IMR-90 (cell line): ENCODE measurements around the gene ZNF277. TPM values are rescaled to one million over a fixed set of nuclear protein-coding genes. Genes with fewer than 3 reads are reported as not detected.

Experiments
- ATAC-seq: fragments of 200-7000 bp; cut with Tn5 transposase; 2 replicates; pipeline ENCODE4 v1.9.1; 2020; ENCODE audit warnings: low read depth, mild to moderate bottlenecking, moderate library complexity
- BruUV-seq: library from RNA; stranded (reverse); fragments of 400-500 nt; replicated peaks from 2 replicates; lab custom pipeline; 2021; lab: Mats Ljungman, UMichigan
- CTCF ChIA-PET: fragments of 300-600 bp; formaldehyde crosslinking; extraction: SDS; loops from one replicate; lab custom pipeline; 2021; ENCODE audit warnings: antibody characterized with exemption; lab: Yijun Ruan, JAX
- POLR2A ChIA-PET: fragments of 300-600 bp; sonication (Branson Sonifier 250); formaldehyde crosslinking; loops from one replicate; lab custom pipeline; 2022; ENCODE audit warnings: antibody characterized with exemption; ENCODE audit not compliant: unreplicated experiment; lab: Charles Lee
- DNase-seq: peaks from one replicate; pipeline ENCODE4 v3.0.0; 2013
- H2AFZ ChIP-seq: replicated peaks from 2 replicates; pipeline ENCODE3; 2013; ENCODE audit warnings: low read length, mild to moderate bottlenecking; ENCODE audit not compliant: poor library complexity
- H2AK5ac ChIP-seq: 2 replicates; pipeline ENCODE4 v1.6.1; 2013; ENCODE audit warnings: low read depth, low read length, inconsistent platforms
- H2AK9ac ChIP-seq: replicated peaks from 2 replicates; pipeline ENCODE3; 2013; ENCODE audit warnings: mild to moderate bottlenecking, low read depth, low read length, moderate library complexity; ENCODE audit not compliant: poor library complexity
- H2BK120ac ChIP-seq: 2 replicates; pipeline ENCODE4 v1.6.1; 2013; ENCODE audit warnings: low read depth, low read length, inconsistent platforms
- H2BK15ac ChIP-seq: 3 replicates; pipeline ENCODE4 v1.6.1; 2013; ENCODE audit warnings: low read depth, low read length, inconsistent platforms
- H2BK20ac ChIP-seq: 2 replicates; pipeline ENCODE4 v1.6.1; 2013; ENCODE audit warnings: low read depth, mild to moderate bottlenecking, inconsistent platforms, low read length, moderate library complexity
- H2BK5ac ChIP-seq: 2 replicates; pipeline ENCODE4 v1.6.1; 2013; ENCODE audit warnings: mild to moderate bottlenecking, low read depth, low read length, inconsistent platforms; ENCODE audit not compliant: poor library complexity, severe bottlenecking
- H3K14ac ChIP-seq: replicated peaks from 2 replicates; pipeline ENCODE4 v1.6.1; 2013; ENCODE audit warnings: low read depth, low read length, inconsistent platforms
- H3K18ac ChIP-seq: 2 replicates; pipeline ENCODE4 v1.6.1; 2013; ENCODE audit warnings: low read depth, low read length, control low read depth
- H3K23ac ChIP-seq: 2 replicates; pipeline ENCODE4 v1.6.1; 2013; ENCODE audit warnings: low read depth, low read length, inconsistent platforms
- H3K27ac ChIP-seq: 2 replicates; pipeline ENCODE4 v1.5.1; 2013; ENCODE audit warnings: mild to moderate bottlenecking, control low read depth, low read length; ENCODE audit not compliant: insufficient read depth
- H3K27me3 ChIP-seq: 2 replicates; pipeline ENCODE4 v1.6.1; 2013; ENCODE audit warnings: low read length; ENCODE audit not compliant: control insufficient read depth, insufficient read depth
- H3K36me3 ChIP-seq: 2 replicates; pipeline ENCODE4 v1.6.1; 2013; ENCODE audit warnings: low read length, mixed read lengths; ENCODE audit not compliant: control insufficient read depth, insufficient read depth
- H3K4ac ChIP-seq: 2 replicates; pipeline ENCODE4 v1.6.1; 2013; ENCODE audit warnings: low read depth, low read length, inconsistent platforms
- H3K4me1 ChIP-seq: 2 replicates; pipeline ENCODE4 v1.6.1; 2013; ENCODE audit warnings: low read length, mixed read lengths; ENCODE audit not compliant: control insufficient read depth, insufficient read depth
- H3K4me2 ChIP-seq: 2 replicates; pipeline ENCODE4 v1.6.1; 2013; ENCODE audit warnings: low read depth, mild to moderate bottlenecking, control low read depth, low read length, moderate library complexity
- H3K4me3 ChIP-seq: 2 replicates; pipeline ENCODE4 v1.5.1; 2013; ENCODE audit warnings: low read depth, mild to moderate bottlenecking, control low read depth, low read length, moderate library complexity; ENCODE audit not compliant: insufficient read depth
- H3K56ac ChIP-seq: 2 replicates; pipeline ENCODE4 v1.6.1; 2013; ENCODE audit warnings: low read length, inconsistent platforms; ENCODE audit not compliant: insufficient read depth; ENCODE audit errors: extremely low read depth
- H3K79me1 ChIP-seq, 2 experiments: 2 replicates each; pipeline ENCODE4 v1.6.1; 2013; ENCODE audit warnings: low read length in 2 of 2, inconsistent platforms in 1 of 2, low read depth in 1 of 2
- H3K9ac ChIP-seq: 2 replicates; pipeline ENCODE4 v1.6.1; 2013; ENCODE audit warnings: low read depth, low read length, control low read depth
- H3K9me1 ChIP-seq: 2 replicates; pipeline ENCODE4 v1.6.1; 2013; ENCODE audit warnings: low read length, inconsistent platforms; ENCODE audit not compliant: insufficient read depth
- H3K9me3 ChIP-seq: 2 replicates; pipeline ENCODE4 v1.6.1; 2013; ENCODE audit warnings: low read length; ENCODE audit not compliant: control insufficient read depth, insufficient read depth
- H4K20me1 ChIP-seq: 2 replicates; pipeline ENCODE4 v1.6.1; 2013; ENCODE audit warnings: low read length, inconsistent platforms; ENCODE audit not compliant: insufficient read depth
- H4K5ac ChIP-seq: 2 replicates; pipeline ENCODE4 v1.6.1; 2013; ENCODE audit warnings: mild to moderate bottlenecking, low read depth, low read length, control low read depth
- H4K8ac ChIP-seq, 2 experiments: 2 replicates each; pipeline ENCODE4 v1.6.1; 2013; ENCODE audit warnings: low read depth in 2 of 2, low read length in 2 of 2, control low read depth in 1 of 2, inconsistent platforms in 1 of 2
- H4K91ac ChIP-seq: 2 replicates; pipeline ENCODE4 v1.6.1; 2013; ENCODE audit warnings: low read depth, low read length, inconsistent platforms; ENCODE audit not compliant: insufficient read depth
- BHLHE40 ChIP-seq: fragments of 150-350 bp; IDR thresholded peaks from 2 replicates; pipeline ENCODE4 v1.6.1; 2016; ENCODE audit warnings: mild to moderate bottlenecking, low read depth, low read length
- CEBPB ChIP-seq: IDR thresholded peaks from 2 replicates; pipeline ENCODE4 v1.6.1; 2012; ENCODE audit warnings: low read depth, low read length, improper control_type of control experiment
- FOS ChIP-seq: fragments of 150-350 bp; IDR thresholded peaks from 2 replicates; pipeline ENCODE4 v1.6.1; 2016; ENCODE audit warnings: low read depth, low read length
- MXI1 ChIP-seq: IDR thresholded peaks from 2 replicates; pipeline ENCODE4 v1.6.1; 2012; ENCODE audit warnings: low read depth, mild to moderate bottlenecking, low read length, moderate library complexity, borderline replicate concordance
- NFE2L2 ChIP-seq: fragments of 150-350 bp; IDR thresholded peaks from 2 replicates; pipeline ENCODE4 v1.6.1; 2016; ENCODE audit warnings: low read depth, mild to moderate bottlenecking, low read length
- POLR2A ChIP-seq: IDR thresholded peaks from 2 replicates; pipeline ENCODE4 v1.6.1; 2012; ENCODE audit warnings: mild to moderate bottlenecking, low read depth, low read length
- WGBS, 2 experiments: methylation state at CpG; one replicate each; pipeline versions ENCODE4 v1.1.5 to v1.1.7; 2013; ENCODE audit warnings: missing lambda C conversion rate in 2 of 2; ENCODE audit not compliant: insufficient read length in 1 of 2; ENCODE audit errors: extremely low coverage in 2 of 2; 5-methylcytosine and 5-hydroxymethylcytosine counted together
- dilution Hi-C: fragments of 300-500 bp; cut with HindIII; formaldehyde crosslinking; loops from one replicate; pipeline ENCODE4 v1.14.3; 2018; ENCODE audit warnings: low sequenced_read_pairs; ENCODE audit not compliant: unreplicated experiment
- in situ Hi-C: fragments of 300-500 bp; cut with MboI; formaldehyde crosslinking; loops from 3 replicates; pipeline ENCODE4 v1.14.3; 2019; ENCODE audit warnings: low sequenced_read_pairs, inconsistent platforms, mixed read lengths
- intact Hi-C: fragments of 100-400 bp; cut with micrococcal nuclease; formaldehyde crosslinking; loops from 2 replicates; pipeline ENCODE4 v1.10.0; 2022
- polyA plus RNA-seq, 3 experiments: library from polyadenylated mRNA; depleted of rRNA; stranded (reverse); fragments of >200 nt; gene quantifications; 2 replicates each; pipeline ENCODE4 v1.2.3, GENCODE V29; 2012; ENCODE audit warnings: low replicate concordance in 1 of 3
- total RNA-seq: library from RNA; depleted of rRNA; stranded (reverse); fragments of >200 nt; gene quantifications from 2 replicates; pipeline ENCODE4 v1.2.3, GENCODE V29; 2012

Gene ZNF277
- total and polyA plus RNA-seq, 2 of the 4 experiments (the other 2 are of a cell fraction) = 7.3 to 21.3 TPM

DNA sequence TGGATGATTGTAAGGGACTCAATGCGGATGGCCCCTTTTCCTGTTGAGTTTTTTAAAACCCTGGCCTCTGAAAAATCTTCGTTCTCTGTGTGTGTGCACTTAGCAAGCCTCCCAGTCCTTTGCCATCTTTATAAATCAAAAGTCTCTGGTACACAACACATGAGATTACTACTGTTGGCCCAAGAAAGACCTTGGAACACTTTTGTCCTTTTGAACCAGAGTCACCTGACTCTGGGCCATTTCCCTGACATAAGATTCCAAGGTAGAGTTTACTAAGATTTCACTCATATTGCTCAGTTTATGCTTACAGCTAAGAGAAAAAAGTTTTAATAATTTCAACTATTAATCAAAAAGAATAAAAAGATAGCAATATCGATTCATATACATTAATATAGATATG lies 179.0 kb downstream of the ZNF277 start:
- dilution Hi-C loops = no loop called here
- no peak overlapping the region for H3K4me2 ChIP-seq
- H2AK5ac ChIP-seq = no peak overlapping the region

More for the DNA sequence above, 179.0 kb downstream of the ZNF277 start:
- intact Hi-C loops = no loop called here
- H3K27ac ChIP-seq = no peak overlapping the region
- H3K14ac ChIP-seq = no peak overlapping the region
- no peak overlapping the region for H3K18ac ChIP-seq
- H3K4ac ChIP-seq = no peak overlapping the region
- DNase-seq (no peak), ATAC-seq (no peak)
- no peak overlapping the region for H4K8ac ChIP-seq
- H3K9me1 ChIP-seq = no peaks in the 10 kb centered on the region
- H2AFZ ChIP-seq = no peak overlapping the region
- H2AK9ac ChIP-seq = no peak overlapping the region
- H4K5ac ChIP-seq = no peak overlapping the region
- no peak for TF ChIP-seq BHLHE40
- no peak for TF ChIP-seq MXI1
- TF ChIP-seq CEBPB = no peak
- TF ChIP-seq NFE2L2 = no peak
- TF ChIP-seq FOS = no peak
- no peak for TF ChIP-seq POLR2A
- no peaks in the 10 kb centered on the region for H3K9me3 ChIP-seq
- no TSS peak for BruUV-seq
- no peak overlapping the region for H3K4me3 ChIP-seq
- H3K36me3 ChIP-seq = no peaks in the 10 kb centered on the region
- peaks cover 6% of the 10 kb centered on the region; the same call in 1 of the 2 replicates for H3K27me3 ChIP-seq
- H2BK20ac ChIP-seq = no peak overlapping the region
- H2BK120ac ChIP-seq = no peak overlapping the region
- in situ Hi-C loops = no loop called here
- no peak overlapping the region for H3K9ac ChIP-seq
- WGBS, 2 experiments = 100% methylated on average over 1 of the region's 3 CpGs; no CpG with 5 or more reads in 1 of the 2 experiments
- no peak overlapping the region for H3K23ac ChIP-seq
- no peaks in the 10 kb centered on the region for H3K79me1 ChIP-seq
- no peak overlapping the region for H2BK5ac ChIP-seq
- POLR2A ChIA-PET = no interaction called here
- no peak overlapping the region for H4K91ac ChIP-seq
- no peaks in the 10 kb centered on the region for H3K4me1 ChIP-seq
- no peaks in the 10 kb centered on the region for H4K20me1 ChIP-seq
- no peak overlapping the region for H2BK15ac ChIP-seq
- no peak overlapping the region for H3K56ac ChIP-seq
- CTCF ChIA-PET = no interaction called here
